ENCODE data around the gene KIF20B.

Gene KIF20B

DNA sequence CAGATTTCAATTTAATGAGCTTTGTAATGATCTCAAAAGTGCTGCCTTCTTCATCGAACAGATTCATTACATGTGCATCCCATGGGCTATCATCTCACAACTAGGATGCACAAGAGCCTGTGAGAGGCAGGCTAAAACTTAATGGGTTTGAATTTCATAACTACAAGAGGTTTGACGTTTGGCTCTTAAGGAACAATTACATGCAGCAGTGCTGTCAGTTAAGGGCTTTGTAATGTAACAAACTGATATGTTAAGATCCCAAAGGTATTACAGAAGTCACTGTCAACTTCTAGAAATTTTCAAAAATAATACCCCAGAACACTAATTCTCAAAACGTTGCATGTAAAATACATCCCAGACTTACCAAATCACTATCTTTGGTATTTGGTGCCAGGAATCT, 33.2 kb downstream of the KIF20B start:
- TF ChIP-seq, protein P1, sequence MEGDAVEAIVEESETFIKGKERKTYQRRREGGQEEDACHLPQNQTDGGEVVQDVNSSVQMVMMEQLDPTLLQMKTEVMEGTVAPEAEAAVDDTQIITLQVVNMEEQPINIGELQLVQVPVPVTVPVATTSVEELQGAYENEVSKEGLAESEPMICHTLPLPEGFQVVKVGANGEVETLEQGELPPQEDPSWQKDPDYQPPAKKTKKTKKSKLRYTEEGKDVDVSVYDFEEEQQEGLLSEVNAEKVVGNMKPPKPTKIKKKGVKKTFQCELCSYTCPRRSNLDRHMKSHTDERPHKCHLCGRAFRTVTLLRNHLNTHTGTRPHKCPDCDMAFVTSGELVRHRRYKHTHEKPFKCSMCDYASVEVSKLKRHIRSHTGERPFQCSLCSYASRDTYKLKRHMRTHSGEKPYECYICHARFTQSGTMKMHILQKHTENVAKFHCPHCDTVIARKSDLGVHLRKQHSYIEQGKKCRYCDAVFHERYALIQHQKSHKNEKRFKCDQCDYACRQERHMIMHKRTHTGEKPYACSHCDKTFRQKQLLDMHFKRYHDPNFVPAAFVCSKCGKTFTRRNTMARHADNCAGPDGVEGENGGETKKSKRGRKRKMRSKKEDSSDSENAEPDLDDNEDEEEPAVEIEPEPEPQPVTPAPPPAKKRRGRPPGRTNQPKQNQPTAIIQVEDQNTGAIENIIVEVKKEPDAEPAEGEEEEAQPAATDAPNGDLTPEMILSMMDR (IDR thresholded peaks at IDR 0.05; ENCODE audit: low read depth, low read length) = no peak
- DNase-seq (ENCODE audit: low read depth in 2 of 2) = no peak
- H3K4me3 ChIP-seq (replicated peaks in 1 of 2; ENCODE audit: low read depth in 2 of 2, low read length in 2 of 2) = no peak overlapping the region

DNA sequence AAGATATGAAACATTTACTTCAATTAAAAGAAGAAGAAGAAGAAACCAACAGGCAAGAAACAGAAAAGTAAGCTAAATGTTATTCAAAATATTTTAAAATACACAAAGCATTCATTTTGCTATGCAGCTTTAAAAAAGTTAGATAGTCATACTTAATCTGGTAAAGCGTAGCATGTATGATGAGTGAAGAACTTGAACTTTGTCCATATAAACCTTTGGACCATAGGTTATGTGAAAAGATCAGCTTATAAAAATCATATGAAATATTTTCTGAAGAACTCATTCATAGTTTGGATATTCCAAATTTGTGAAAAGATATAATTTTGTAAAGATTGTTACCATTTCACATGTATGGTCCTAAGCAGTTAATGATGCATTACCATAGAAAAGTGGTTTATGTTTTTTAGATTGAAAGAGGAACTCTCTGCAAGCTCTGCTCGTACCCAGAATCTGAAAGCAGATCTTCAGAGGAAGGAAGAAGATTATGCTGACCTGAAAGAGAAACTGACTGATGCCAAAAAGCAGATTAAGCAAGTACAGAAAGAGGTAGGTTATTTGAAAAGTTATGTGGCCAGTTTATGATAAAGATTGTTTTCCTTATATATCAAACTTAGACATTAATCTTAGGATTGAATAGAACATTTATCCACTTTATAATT, 37.3 kb downstream of the KIF20B start:
- no peak for DNase-seq (ENCODE audit: low read depth in 2 of 2)
- no peak overlapping the region for H3K4me3 ChIP-seq (replicated peaks in 1 of 2; ENCODE audit: low read depth in 2 of 2, low read length in 2 of 2)
- TF ChIP-seq, protein P1 (IDR thresholded peaks at IDR 0.05; ENCODE audit: low read depth, low read length) = no peak

DNA sequence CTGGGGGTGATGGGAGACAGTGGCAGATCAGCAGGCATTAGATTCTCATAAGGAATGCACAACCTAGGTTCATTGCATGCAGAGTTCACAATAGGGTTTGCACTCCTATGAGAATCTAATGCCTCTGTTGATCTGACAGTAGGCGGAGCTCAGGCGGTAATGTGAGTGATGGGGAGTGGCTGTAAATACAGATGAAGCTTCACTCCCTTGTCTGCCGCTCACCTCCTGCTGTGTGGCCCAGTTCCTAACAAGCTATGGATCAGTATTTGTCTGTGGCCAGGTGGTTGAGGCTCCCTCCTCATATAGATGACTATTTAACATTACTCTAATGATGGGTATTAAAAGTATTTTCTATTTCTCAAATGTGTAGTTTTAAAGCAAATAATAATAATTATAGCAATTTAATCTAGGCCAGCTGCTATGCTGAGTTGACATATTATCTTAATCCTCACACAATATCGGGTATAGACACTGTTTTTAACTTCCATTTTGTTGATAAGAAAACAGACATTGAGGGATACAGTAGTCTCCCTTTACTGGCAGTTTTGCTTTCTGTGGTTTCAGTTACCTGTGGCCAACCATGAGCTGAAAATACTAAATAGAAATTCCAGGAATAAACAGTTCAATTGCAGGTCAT, 39.9 kb downstream of the KIF20B start:
- TF ChIP-seq, protein P1 (IDR thresholded peaks at IDR 0.05; ENCODE audit: low read depth, low read length) = no peak
- DNase-seq (ENCODE audit: low read depth in 2 of 2) = no peak
- no peak overlapping the region for H3K4me3 ChIP-seq (replicated peaks in 1 of 2; ENCODE audit: low read depth in 2 of 2, low read length in 2 of 2)

DNA sequence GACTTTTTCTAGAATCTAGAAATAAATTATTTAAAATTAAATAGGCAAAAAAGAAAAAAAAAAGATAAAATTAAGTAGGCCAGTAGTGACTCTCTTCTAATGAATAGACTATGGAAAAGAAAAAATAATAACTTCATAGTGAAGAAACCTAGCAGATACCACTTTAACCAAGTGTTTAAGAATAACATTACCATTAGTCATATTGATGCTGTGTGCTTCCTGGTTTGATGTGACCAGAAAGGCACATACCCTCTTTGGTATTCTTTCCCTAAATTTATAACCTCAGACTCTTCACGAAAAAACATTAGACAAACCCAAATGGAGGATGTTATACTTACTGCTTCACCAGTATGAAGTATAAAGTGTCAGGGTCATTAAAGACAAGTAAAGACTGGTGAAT, 42.6 kb downstream of the KIF20B start:
- TF ChIP-seq, protein P1 (IDR thresholded peaks at IDR 0.05; ENCODE audit: low read depth, low read length) = no peak
- DNase-seq (ENCODE audit: low read depth in 2 of 2) = peak; percentile 35 to 45
- H3K4me3 ChIP-seq (replicated peaks in 1 of 2; ENCODE audit: low read depth in 2 of 2, low read length in 2 of 2) = no peak overlapping the region

DNA sequence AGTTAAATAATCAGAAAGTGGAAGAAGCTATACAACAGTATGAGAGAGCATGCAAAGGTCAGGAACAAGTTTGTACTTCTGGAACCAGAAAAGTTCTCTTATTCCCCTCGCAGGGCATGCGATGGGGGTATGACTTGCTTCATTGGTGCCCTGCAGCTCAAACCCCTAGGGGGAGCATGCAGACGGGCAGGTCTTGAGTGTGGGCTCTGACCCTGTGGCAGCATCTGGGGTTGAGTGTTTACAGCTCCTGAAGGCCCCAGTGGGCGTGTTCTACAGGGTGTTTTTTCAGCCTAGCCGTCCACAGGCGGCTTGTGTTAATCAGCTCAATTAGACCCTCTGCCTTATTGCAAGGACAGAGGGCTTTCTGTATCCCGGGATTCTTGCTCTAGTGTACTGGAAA, 44.5 kb downstream of the KIF20B start:
- no peak overlapping the region for H3K4me3 ChIP-seq (replicated peaks in 1 of 2; ENCODE audit: low read depth in 2 of 2, low read length in 2 of 2)
- no peak for DNase-seq (ENCODE audit: low read depth in 2 of 2)
- TF ChIP-seq, protein P1 (IDR thresholded peaks at IDR 0.05; ENCODE audit: low read depth, low read length) = no peak

DNA sequence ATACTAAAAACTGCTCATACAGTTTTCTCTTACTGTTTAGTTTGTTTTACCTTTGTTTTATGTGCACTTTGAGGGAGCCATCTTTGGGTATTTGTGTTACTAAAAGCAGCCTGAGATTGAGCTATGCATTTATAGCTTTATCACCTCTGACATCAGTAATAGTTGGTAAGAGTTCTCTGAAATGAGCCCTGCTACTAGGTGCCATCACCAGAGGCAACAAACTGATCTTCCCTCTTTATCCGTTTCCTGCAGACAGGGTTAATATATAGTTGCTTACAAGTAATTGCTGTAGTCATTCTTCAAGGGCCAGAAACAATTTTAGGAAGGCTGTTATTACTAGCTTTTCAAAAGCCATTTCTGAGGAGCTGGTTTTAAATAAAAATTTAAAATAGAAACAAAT, 49.1 kb downstream of the KIF20B start:
- TF ChIP-seq, protein P1 (IDR thresholded peaks at IDR 0.05; ENCODE audit: low read depth, low read length) = no peak
- H3K4me3 ChIP-seq (replicated peaks in 1 of 2; ENCODE audit: low read depth in 2 of 2, low read length in 2 of 2) = no peak overlapping the region
- DNase-seq (ENCODE audit: low read depth in 2 of 2) = no peak
